DND-41 (cell line): ENCODE measurements around the gene RABAC1.

Experiments
- ATAC-seq: fragments of 200-7000 bp; cut with Tn5 transposase; 3 replicates; pipeline ENCODE4 v1.9.1; 2021; ENCODE audit warnings: low read depth; ENCODE audit not compliant: insufficient read depth
- DNase-seq: peaks from one replicate; pipeline ENCODE4 v3.0.0-alpha.2; 2020
- H2AFZ ChIP-seq: 2 replicates; pipeline ENCODE4 v1.6.0; 2012; ENCODE audit warnings: low read depth, low read length
- H3K27ac ChIP-seq: 2 replicates; pipeline ENCODE4 v1.5.1; 2012; ENCODE audit warnings: low read length, inconsistent platforms
- H3K27me3 ChIP-seq: fragments of 200-600 bp; sonication (generic); 2 replicates; pipeline ENCODE4 v1.6.0; 2012; ENCODE audit warnings: low read length, mild to moderate bottlenecking, inconsistent platforms; ENCODE audit not compliant: insufficient read depth, poor library complexity
- H3K36me3 ChIP-seq: 2 replicates; pipeline ENCODE4 v1.5.1; 2012; ENCODE audit warnings: low read length, inconsistent platforms; ENCODE audit not compliant: insufficient read depth
- H3K4me1 ChIP-seq: 2 replicates; pipeline ENCODE4 v1.5.1; 2012; ENCODE audit warnings: mild to moderate bottlenecking, low read length; ENCODE audit not compliant: insufficient read depth
- H3K4me2 ChIP-seq: 2 replicates; pipeline ENCODE4 v1.6.0; 2012; ENCODE audit warnings: mild to moderate bottlenecking, moderate library complexity, low read length, inconsistent platforms; ENCODE audit not compliant: insufficient read depth
- H3K4me3 ChIP-seq, 2 experiments: fragments of 200-600 bp in 1 of 2; shearing (Covaris generic) in 1 of 2; 2 replicates each; pipeline ENCODE4 v1.5.1; 2012 to 2016; ENCODE audit warnings: inconsistent platforms in 2 of 2, low read length in 2 of 2, mild to moderate bottlenecking in 2 of 2, low read depth in 1 of 2, moderate library complexity in 1 of 2
- H3K79me2 ChIP-seq: 2 replicates; pipeline ENCODE4 v1.6.0; 2012; ENCODE audit warnings: low read length, inconsistent platforms; ENCODE audit not compliant: insufficient read depth
- H3K9ac ChIP-seq: 2 replicates; pipeline ENCODE4 v1.6.0; 2012; ENCODE audit warnings: low read depth, mild to moderate bottlenecking, inconsistent platforms, low read length, moderate library complexity
- H3K9me3 ChIP-seq: 2 replicates; pipeline ENCODE4 v1.5.1; 2012; ENCODE audit warnings: low read length, moderate library complexity, mild to moderate bottlenecking, inconsistent platforms; ENCODE audit not compliant: insufficient read depth, severe bottlenecking
- H4K20me1 ChIP-seq: 2 replicates; pipeline ENCODE4 v1.6.0; 2012; ENCODE audit warnings: low read length; ENCODE audit not compliant: insufficient read depth
- EZH2 ChIP-seq: IDR thresholded peaks from 3 replicates; pipeline ENCODE4 v1.6.1; 2012; ENCODE audit warnings: borderline replicate concordance, low read depth, mild to moderate bottlenecking, moderate library complexity, low read length, inconsistent platforms; ENCODE audit not compliant: severe bottlenecking
- TF ChIP-seq, protein P1 (sequence below): IDR thresholded peaks from 2 replicates; pipeline ENCODE4 v1.5.1; 2012; ENCODE audit warnings: borderline replicate concordance, low read length, moderate library complexity, mild to moderate bottlenecking; ENCODE audit not compliant: poor library complexity, severe bottlenecking; ENCODE audit errors: extremely low read depth

RABAC1 gene

DNA sequence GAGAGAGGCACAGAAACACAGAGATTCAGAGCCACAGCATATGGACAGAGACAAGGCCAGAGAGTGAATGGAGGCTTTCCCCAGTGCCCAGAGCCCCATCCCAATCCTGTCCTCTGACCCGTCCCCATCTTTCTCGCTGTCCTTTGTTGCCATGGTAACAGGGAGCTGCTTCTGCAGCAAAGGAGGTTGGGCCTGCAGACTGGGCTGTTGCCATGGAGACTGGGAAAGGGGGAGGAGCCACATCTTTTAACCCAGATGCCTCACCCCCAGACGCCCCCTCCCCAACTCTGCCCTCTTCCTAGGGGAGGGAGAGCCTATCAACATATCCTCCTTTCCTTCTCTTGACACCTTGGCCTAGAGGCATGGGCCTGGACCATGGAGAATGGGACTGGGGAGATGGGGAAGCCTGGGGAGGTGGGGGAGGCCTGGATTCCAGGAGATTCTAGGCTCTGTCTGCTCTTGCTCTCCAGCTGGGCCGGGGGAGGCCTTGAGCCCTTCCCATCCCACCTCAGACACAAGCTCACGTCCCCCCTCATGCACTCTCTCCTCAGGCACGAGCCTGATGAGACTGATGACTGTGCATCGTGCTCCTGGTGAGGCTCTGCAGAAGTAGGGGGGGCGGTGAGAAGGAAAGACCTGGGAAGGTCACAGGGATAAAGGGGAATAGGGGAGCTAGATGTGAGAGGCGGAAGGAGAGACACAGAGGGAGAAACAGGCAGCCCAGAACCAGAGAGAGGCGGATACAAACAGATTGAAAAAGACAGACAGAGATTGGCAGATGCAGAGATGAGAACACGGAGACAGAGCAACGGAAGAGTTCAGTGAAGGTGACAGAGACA lies 37.1 kb upstream of the RABAC1 start:
- no peak overlapping the region for H2AFZ ChIP-seq
- H3K27me3 ChIP-seq: no peaks in the 10 kb centered on the region
- ATAC-seq: no peak
- no peak overlapping the region for H3K4me3 ChIP-seq
- H3K27ac ChIP-seq: no peak overlapping the region
- H3K9me3 ChIP-seq: no peaks in the 10 kb centered on the region
- H4K20me1 ChIP-seq: peaks cover 3% of the 10 kb centered on the region
- H3K36me3 ChIP-seq: no peaks in the 10 kb centered on the region
- H3K4me1 ChIP-seq: peaks cover 47% of the 10 kb centered on the region
- H3K79me2 ChIP-seq: peaks cover 17% of the 10 kb centered on the region
- peak; percentile 26 for DNase-seq
- no peak overlapping the region for H3K9ac ChIP-seq
- TF ChIP-seq, protein P1, sequence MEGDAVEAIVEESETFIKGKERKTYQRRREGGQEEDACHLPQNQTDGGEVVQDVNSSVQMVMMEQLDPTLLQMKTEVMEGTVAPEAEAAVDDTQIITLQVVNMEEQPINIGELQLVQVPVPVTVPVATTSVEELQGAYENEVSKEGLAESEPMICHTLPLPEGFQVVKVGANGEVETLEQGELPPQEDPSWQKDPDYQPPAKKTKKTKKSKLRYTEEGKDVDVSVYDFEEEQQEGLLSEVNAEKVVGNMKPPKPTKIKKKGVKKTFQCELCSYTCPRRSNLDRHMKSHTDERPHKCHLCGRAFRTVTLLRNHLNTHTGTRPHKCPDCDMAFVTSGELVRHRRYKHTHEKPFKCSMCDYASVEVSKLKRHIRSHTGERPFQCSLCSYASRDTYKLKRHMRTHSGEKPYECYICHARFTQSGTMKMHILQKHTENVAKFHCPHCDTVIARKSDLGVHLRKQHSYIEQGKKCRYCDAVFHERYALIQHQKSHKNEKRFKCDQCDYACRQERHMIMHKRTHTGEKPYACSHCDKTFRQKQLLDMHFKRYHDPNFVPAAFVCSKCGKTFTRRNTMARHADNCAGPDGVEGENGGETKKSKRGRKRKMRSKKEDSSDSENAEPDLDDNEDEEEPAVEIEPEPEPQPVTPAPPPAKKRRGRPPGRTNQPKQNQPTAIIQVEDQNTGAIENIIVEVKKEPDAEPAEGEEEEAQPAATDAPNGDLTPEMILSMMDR: no peak
- no peak for TF ChIP-seq EZH2
- 0 out of 2 replicates have a peak overlapping the region, but pooled peaks have one; percentile 59 for H3K4me2 ChIP-seq

GRCh38 chr19:41994994-41995958 lies 36.2 kb upstream of the RABAC1 start:
- H2AFZ ChIP-seq: no peak overlapping the region

GRCh38 chr19:41994521-41994971 lies 35.4 kb upstream of the RABAC1 start:
- Histone ChIP-seq H3K4me3 (peak overlapping the region in 1 of 2 experiments; percentile 82; a peak in 3 of 4 replicates), H2AFZ (peak overlapping the region; percentile 77; the same call in 1 of the 2 replicates), H3K27me3 (no peaks in the 10 kb centered on the region), H3K27ac (0 out of 2 replicates have a peak overlapping the region, but pooled peaks have one; percentile 71), H3K9ac (peak overlapping the region; percentile 69; the same call in 1 of the 2 replicates), H3K4me2 (peak overlapping the region; percentile 96), H4K20me1 (peaks cover 7% of the 10 kb centered on the region), H3K9me3 (no peaks in the 10 kb centered on the region), H3K36me3 (no peaks in the 10 kb centered on the region), H3K4me1 (peaks cover 47% of the 10 kb centered on the region), H3K79me2 (peaks cover 17% of the 10 kb centered on the region)
- ATAC-seq: peak; percentile 37
- DNase-seq: peak; percentile 68
- TF ChIP-seq, protein P1: peak; percentile 23
- no peak for TF ChIP-seq EZH2

More at GRCh38 chr19:41994994-41995958, 36.2 kb upstream of the RABAC1 start:
- H3K9me3 ChIP-seq: no peaks in the 10 kb centered on the region
- H3K9ac ChIP-seq: no peak overlapping the region
- H3K4me3 ChIP-seq: peak overlapping the region in 1 of 2 experiments; percentile 82; a peak in 1 of 4 replicates
- peaks cover 17% of the 10 kb centered on the region for H3K79me2 ChIP-seq
- DNase-seq (no peak), ATAC-seq (no peak)
- H3K4me2 ChIP-seq: peak overlapping the region; percentile 96; the same call in 1 of the 2 replicates
- H3K27me3 ChIP-seq: no peaks in the 10 kb centered on the region
- no peaks in the 10 kb centered on the region for H3K36me3 ChIP-seq
- no peak overlapping the region for H3K27ac ChIP-seq
- H4K20me1 ChIP-seq: peaks cover 7% of the 10 kb centered on the region
- peaks cover 47% of the 10 kb centered on the region for H3K4me1 ChIP-seq
- TF ChIP-seq EZH2: no peak
- TF ChIP-seq, protein P1: no peak
